Neural progenitor cell (in vitro differentiated cells): ENCODE data around the gene TCF19.

Experiments used
- CTCF ChIP-seq: fragments of 200-600 bp; sonication (generic); IDR thresholded peaks from 2 replicates; pipeline ENCODE4 v1.5.1; 2017; ENCODE audit warnings: antibody characterized with exemption, mild to moderate bottlenecking
- EZH2 ChIP-seq: fragments of 200-600 bp; sonication (generic); IDR thresholded peaks from 2 replicates; pipeline ENCODE4 v1.6.1; 2017; ENCODE audit warnings: antibody characterized with exemption, mild to moderate bottlenecking, moderate library complexity
- EZH2phosphoT487 ChIP-seq: fragments of 200-600 bp; sonication (generic); IDR thresholded peaks from 2 replicates; pipeline ENCODE4 v1.6.1; 2017; ENCODE audit warnings: antibody characterized with exemption

- TF ChIP-seq CTCF (no peak), EZH2 (no peak), EZH2phosphoT487 (no peak)
Measured at GRCh38 chr6:31209137-31209536, 50.7 kb downstream of the TCF19 start.
